Stimulated activated naive CD4-positive, alpha-beta T cell (primary cell): ENCODE results near the gene MEOX1.
"Not testable (repeated sequence)": the region's sequence is repeated elsewhere in the genome, so short reads cannot be mapped to it uniquely, and the experiment has no call there.

Experiments used
- DNase-seq, 6 experiments: peaks; one replicate each; lab custom pipeline; 2025; lab: John Stamatoyannopoulos, UW

The MEOX1 gene

GRCh38 chr17:43616421-43616820, 45.3 kb downstream of the MEOX1 start:
- no peak for DNase-seq

GRCh38 chr17:43616029-43616351, 45.7 kb downstream of the MEOX1 start:
- no peak for DNase-seq

- no peak for DNase-seq
Measured at GRCh38 chr17:43615330-43616028, 46.2 kb downstream of the MEOX1 start.

- no peak for DNase-seq
Measured at GRCh38 chr17:43614561-43614960, 47.2 kb downstream of the MEOX1 start.

GRCh38 chr17:43613917-43614316, 47.8 kb downstream of the MEOX1 start:
- DNase-seq, result no peak

GRCh38 chr17:43612515-43612914, 49.2 kb downstream of the MEOX1 start:
- DNase-seq, result no peak

GRCh38 chr17:43611230-43611969, 50.3 kb downstream of the MEOX1 start:
- no peak for DNase-seq

GRCh38 chr17:43609613-43610385, 51.9 kb downstream of the MEOX1 start:
- DNase-seq, result no peak

- DNase-seq, result no peak
Measured at GRCh38 chr17:43608313-43608712, 53.4 kb downstream of the MEOX1 start.

- DNase-seq, result no peak
Measured at GRCh38 chr17:43604549-43604948, 57.2 kb downstream of the MEOX1 start.

- DNase-seq, result no peak
Measured at GRCh38 chr17:43603321-43603720, 58.4 kb downstream of the MEOX1 start.

- not testable (repeated sequence) for DNase-seq
Measured at GRCh38 chr17:43602556-43602955, 59.2 kb downstream of the MEOX1 start.

GRCh38 chr17:43601280-43602039, 60.3 kb downstream of the MEOX1 start:
- DNase-seq, result no peak

- no peak for DNase-seq
Measured at GRCh38 chr17:43599835-43600234, 61.9 kb downstream of the MEOX1 start.

- no peak for DNase-seq
Measured at GRCh38 chr17:43599046-43599395, 62.7 kb downstream of the MEOX1 start.

- no peak for DNase-seq
Measured at GRCh38 chr17:43598357-43599045, 63.2 kb downstream of the MEOX1 start.

- no peak for DNase-seq
Measured at GRCh38 chr17:43597624-43598356, 63.9 kb downstream of the MEOX1 start.

GRCh38 chr17:43595466-43595865, 66.3 kb downstream of the MEOX1 start:
- no peak for DNase-seq

- no peak for DNase-seq
Measured at GRCh38 chr17:43591779-43592562, 69.8 kb downstream of the MEOX1 start.

GRCh38 chr17:43591001-43591400, 70.7 kb downstream of the MEOX1 start:
- no peak for DNase-seq
